Erythroblast (primary cell): Measurements from ENCODE around the gene LZTR1.
A peak's percentile ranks its signal among the peaks of the same experiment; 100 is the strongest.
"Not testable (repeated sequence)": the region's sequence is repeated elsewhere in the genome, so short reads cannot be mapped to it uniquely, and the experiment has no call there.

Experiments used
- DNase-seq, 2 experiments: peaks; one replicate each; lab custom pipeline; 2025; lab: John Stamatoyannopoulos, UW
- GATA1 ChIP-seq: IDR thresholded peaks from 2 replicates; pipeline ENCODE4 v1.6.1; 2011; ENCODE audit warnings: low read depth, mild to moderate bottlenecking, control low read depth, low read length, moderate library complexity
- POLR2A ChIP-seq: IDR thresholded peaks from 2 replicates; pipeline ENCODE4 v1.6.1; 2011; ENCODE audit warnings: mild to moderate bottlenecking, low read length

LZTR1 gene

DNA sequence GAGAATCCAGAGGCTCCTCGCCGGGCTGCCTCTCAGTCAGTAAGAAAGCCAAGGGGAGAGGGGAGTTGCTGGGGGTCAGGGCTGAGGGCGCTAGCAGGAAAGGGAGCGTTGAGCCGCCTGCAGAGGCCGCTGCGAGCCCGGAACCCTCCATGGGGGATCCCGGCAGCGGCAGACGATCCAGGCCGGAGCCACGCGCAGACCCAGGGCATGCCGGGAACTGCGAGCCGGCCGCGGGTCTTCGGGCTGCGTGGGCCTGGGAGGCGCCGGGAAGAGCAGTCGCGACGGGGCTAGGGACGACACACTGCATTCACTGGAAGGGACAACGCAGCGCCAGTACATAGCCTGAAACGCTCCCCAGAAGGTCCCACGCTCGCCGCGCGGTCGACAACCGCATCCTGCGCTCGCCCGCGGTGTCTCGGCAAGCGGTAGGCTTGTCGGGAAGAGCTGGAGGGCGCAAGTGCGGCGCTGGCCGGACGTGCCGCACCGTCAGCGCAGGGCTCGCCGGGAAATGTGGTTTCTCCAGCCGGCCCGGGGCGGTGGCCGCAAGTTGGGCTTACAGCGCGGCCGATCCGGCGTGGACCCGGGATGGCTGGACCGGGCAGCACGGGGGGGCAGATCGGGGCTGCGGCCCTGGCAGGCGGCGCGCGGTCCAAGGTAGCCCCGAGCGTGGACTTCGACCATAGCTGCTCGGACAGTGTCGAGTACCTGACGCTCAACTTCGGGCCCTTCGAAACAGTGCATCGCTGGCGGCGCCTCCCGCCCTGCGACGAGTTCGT lies at the start of gene LZTR1:
LZTR1 (plus strand) TSS at position 511 of the 776 bp plus-strand sequence; CDS start at position 586, 75 bp downstream.
- peak; percentile 88 to 92 for DNase-seq
- TF ChIP-seq GATA1, result no peak
- peak; percentile 94 for TF ChIP-seq POLR2A

DNA sequence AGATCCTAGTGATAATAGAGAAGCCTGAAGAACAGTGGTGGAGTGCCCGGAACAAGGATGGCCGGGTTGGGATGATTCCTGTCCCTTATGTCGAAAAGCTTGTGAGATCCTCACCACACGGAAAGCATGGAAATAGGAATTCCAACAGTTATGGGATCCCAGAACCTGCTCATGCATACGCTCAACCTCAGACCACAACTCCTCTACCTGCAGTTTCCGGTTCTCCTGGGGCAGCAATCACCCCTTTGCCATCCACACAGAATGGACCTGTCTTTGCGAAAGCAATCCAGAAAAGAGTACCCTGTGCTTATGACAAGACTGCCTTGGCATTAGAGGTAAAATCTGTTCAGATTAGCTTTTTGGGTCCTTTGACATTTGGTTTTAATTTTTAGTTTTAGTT lies 48.2 kb upstream of the LZTR1 start:
- DNase-seq, result no peak
- TF ChIP-seq GATA1 (no peak), POLR2A (no peak)

DNA sequence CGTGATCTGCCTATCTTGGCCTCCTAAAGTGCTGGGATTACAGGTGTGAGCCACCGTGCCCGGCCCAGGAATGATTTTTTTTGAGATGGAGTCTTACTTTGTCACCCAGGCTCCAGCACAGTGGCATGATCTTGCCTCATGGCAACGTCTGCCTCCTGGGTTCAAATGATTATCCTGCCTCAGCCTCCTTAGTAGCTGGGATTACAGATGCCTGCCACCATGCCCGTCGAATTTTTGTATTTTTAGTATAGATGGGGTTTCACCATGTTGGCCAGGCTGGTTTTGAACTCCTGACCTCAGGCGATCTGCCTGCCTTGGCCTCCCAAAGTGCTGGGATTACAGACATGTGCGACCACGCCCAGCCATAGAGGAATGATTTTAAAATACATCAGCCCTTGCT lies 47.0 kb upstream of the LZTR1 start:
- DNase-seq, result not testable (repeated sequence)

DNA sequence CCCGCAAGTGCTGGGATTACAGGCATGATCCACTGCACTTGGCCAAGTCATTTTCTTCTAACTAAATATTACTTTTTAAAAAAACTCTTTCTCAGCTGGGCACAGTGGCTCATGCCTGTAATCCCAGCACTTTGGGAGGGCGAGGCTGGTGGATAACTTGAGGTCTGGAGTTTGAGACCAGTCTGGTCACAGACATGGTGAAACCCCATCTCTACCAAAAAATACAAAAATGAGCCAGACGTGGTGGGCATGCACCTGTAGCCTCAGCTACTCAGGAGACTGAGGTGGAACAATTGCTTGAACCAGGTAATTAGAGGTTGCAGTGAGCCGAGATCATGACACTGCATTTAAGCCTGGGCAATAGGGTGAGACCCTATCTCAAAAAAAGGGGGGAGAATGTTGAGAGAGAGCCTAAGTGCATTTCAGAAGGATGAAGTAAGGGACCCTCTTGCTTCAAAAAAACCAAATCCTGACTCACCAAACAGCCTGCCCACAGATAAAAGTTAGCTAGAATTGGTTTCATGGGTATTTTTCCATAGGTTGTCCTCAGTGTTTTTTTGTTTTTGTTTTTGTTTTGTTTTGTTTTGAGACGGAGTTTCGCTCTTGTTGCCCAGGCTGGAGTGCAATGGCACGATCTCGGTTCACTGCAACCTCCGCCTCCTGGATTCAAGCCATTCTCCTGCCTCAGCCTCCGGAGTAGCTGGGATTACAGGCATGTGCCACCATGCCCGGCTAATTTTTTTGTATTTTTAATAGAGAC lies 46.1 kb upstream of the LZTR1 start:
- not testable (repeated sequence) for DNase-seq

DNA sequence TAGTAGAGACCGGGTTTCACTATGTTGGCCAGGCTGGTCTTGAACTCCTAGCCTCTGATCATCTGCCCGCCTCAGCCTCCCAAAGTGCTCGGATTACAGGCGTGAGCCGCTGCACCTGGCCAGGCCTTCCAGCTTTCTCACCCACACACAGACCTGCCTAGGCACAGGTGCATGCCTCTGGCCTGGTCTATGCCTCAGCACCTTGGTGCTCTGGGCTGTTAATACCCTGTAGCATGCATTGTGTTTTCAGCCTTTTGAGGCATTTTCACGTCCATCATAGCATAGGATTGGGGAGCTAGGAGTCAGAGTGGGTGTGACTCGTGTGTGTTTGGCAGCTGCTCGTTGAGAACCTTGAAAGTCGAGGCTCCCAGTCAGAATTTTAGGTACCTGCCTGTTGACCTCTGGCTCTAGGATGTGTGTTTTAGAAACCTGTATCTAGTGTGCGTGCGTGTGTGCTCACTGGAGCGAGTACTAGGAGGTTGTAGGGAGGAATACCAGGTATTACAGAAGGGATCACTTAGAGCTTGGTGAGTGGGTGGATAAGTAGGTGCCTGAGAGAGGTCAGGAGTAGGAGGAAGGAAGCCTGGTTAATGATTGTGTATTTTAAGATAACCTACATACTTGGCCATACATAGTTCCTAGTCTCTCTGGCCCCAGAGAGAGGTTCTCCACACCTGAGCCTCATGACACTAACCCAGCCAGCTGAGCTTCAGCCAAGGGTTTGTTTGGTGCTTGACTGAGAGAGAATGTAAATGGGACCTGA lies 44.9 kb upstream of the LZTR1 start:
- no peak for DNase-seq
- TF ChIP-seq POLR2A (no peak), GATA1 (no peak)

DNA sequence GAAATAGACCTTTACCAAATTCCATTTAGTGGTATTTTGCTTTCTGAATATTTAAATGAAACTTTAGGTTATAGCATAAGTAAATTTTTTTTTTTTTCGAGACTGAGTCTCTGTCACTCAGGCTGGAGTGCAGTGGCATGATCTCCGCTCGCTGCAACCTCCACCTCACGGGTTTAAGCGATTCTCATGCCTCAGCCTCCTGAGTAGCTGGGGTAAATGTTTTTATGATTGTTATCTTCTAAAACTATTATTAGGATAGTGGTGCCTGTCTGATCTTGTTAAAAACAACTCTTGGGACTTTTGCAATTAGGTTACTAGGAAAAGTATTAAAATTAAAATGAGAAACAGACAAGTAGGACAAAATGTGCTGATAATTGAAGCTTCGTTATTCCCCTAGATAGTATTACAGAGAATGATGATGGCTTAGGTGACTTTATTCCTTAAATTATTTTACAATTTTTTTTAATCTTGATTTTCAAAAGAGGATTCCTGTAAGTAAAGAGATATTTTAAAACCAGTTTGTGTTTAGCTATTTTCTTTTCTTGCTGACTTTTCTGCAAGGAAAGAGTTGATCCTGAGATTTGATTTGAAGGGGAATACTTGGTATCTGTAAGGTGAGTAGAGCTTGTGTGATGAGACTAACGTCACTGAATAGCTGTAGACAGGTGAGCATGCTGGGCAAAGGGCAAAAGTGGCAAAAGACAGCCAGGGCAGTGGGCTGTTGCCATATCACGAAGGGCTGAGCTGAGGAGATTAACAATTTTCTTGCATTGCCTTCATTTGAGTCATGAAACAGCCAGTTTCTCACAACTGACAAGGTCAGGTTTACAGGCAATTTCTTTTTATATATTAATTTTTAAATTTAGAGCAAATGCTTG lies 44.1 kb upstream of the LZTR1 start:
- DNase-seq, result no peak
- TF ChIP-seq GATA1 (no peak), POLR2A (no peak)

DNA sequence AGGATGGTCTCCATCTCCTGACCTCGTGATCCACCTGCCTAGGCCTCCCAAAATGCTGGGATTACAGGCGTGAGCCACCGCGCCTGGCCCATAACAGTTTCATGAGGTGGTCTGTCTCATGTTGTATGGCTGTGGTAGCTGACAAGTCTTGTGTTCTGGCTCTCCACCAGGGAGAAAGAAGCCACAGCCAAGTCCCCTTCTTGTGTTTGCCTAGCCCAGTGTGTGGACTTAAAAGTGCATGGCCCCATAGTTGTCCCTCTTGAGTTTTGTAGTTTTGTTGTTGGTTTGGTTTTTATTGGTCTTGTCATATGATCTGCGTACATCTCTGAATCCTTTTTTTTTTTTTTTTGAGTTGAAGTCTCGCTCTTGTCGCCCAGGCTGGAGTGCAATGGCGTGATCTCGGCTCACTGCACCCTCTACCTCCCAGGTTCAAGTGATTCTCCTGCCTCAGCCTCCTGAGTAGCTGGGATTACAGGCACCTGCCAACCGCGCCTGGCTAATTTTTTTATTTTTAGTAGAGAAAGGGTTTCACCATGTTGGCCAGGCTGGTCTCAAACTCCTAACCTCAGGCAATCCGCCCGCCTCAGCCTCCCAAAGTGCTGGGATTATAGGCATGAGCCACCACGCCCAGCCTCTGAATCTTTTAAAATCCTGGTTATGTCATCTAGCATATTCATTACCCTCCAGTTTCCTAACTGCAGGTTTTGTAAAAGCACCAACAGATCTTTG lies 42.5 kb upstream of the LZTR1 start:
- DNase-seq, result not testable (repeated sequence)

DNA sequence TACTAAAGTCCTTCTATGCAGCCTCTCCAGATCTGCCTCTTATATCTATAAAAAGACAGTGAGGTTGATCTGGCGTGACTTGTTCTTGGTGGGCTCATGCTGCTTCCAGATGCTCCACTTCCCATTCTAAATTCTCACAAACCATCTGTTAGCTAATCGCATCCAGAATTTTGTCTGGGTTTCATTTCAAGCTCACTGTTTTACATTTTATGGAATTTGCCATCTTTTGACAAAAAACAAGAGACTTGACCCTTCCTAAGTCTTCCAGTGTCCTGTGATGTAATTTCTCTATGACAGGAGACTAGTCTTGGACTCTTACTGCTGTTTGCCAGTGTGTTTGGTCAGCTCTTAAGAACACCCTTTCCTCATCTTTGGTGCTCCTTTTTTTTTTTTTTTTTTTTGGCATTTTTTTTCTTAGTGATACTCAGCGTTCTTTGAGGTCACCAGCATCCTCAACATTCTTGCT lies 41.9 kb upstream of the LZTR1 start:
- TF ChIP-seq POLR2A, result no peak
- no peak for TF ChIP-seq GATA1
- no peak for DNase-seq

DNA sequence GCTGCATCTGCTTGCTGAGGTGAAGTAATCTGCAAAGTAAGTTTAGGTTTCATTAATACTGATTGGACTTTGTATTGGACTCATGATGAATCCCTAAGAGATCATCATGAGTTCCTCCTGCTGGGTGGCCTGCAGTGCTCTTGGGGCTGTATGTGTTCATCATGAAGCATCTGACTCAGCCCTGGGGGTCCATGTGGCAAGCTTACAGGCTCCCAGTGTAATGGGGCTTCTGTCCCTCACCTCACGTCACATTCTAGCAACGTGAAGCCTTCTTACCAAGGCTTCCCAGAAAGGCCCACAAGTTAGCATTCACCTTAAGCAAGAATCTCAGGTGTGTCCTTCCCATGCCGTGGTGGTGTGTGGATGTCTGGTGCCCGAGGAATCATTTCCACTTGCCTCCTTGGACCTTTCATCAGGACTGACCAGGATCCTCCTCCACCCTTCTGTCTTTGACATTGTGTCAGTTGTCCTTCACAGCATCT lies 41.2 kb upstream of the LZTR1 start:
- no peak for DNase-seq
- TF ChIP-seq POLR2A, result no peak
- TF ChIP-seq GATA1, result no peak

DNA sequence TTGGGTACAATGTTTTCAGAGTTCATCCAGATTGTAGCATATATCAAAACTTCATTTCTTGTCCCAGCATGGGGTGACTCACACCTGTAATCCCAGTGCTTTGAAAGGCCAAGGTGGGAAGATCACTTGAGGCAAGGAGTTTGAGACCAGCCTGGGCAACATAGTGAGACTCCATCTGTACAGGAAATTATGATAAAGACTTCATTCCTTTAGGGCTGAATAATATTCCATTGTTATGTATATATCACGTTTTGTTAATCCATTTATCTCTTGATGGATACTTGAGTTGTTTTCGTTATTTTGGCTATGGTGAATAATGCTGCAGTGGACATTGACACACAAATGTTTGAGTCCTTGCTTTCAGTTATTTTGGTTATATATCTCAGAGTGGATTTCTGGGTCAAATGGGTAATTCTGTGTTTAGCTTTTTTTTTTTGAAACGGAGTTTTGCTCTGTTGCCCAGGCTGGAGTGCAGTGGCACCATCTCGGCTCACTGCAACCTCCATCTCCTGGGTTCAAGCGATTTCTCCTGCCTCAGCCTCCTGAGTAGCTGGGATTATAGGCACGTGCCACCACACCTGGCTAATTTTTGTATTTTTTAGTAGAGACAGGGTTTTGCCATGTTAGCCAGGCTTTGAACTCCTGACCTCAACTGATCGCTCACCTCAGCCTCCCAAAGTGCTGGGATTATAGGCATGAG lies 39.7 kb upstream of the LZTR1 start:
- DNase-seq, result not testable (repeated sequence)

DNA sequence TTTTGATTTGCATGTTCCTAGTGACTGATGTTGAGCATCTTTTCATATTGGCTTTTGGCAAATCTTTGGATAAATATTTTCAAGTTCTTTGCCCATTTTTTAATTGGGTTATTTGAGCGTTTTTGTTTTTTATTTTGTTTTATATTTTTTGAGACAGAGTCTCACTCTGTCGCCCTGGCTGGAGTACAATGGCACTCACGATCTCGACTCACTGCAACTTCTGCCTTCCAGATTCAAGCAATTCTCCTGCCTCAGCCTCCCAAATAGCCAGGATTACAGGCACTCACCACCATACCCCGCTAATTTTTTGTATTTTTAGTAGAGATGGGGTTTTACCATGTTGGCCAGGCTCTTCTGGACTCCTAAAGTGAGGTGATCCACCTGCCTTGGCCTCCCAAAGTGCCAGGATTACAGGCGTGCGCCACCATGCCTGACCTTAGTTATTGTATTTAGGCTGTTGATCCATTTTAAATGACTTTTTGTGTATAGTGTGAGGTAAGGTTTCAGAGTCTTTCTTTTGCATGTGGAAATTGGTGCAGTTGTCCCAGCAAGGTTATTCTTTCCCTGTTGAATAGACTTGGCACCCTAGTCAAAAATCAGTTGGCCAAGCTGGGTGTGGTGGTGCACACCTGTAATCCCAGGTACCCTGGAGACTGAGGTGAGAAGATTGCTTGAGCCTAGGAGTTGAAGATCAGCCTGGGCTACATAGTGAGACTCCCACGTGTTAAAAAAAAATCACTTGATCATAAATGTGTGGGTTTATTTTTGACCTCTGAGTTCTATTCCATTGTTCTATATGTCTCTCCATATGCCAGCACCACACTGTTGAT lies 38.8 kb upstream of the LZTR1 start:
- DNase-seq, result no peak
- TF ChIP-seq POLR2A, result no peak
- TF ChIP-seq GATA1, result no peak

DNA sequence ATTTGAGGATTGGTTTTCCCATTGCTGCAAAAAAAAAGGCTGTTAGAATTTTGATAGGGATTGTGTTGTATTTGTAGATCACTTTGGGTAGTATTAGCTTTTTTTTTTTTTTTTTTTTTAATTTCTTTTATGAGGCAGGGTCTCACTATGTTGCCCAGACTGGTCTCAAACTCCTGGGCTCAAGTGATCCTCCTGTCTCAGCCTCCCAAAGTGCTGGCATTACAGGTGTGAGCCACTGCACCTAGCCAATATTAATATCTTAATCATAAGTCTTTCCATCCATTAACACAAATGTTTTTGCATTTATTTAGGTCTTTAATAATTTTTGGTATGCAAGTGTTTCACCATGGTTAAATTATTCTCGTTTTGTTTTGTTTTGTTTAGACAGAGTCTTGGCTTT lies 38.1 kb upstream of the LZTR1 start:
- DNase-seq, result no peak
- TF ChIP-seq POLR2A (no peak), GATA1 (no peak)
